Kidney epithelial cell (primary cell): ENCODE results near the gene LRRC8C. TPM values are rescaled to one million over a fixed set of nuclear protein-coding genes. Genes with fewer than 3 reads are reported as not detected.
"Not testable (repeated sequence)": the region's sequence is repeated elsewhere in the genome, so short reads cannot be mapped to it uniquely, and the experiment has no call there.

Experiments
- DNase-seq: peaks from one replicate; pipeline ENCODE4 v3.0.0-alpha.2; 2010; ENCODE audit warnings: low read depth
- H3K27me3 ChIP-seq: 2 replicates; pipeline ENCODE4 v1.6.0; 2011; ENCODE audit warnings: low read length; ENCODE audit not compliant: control insufficient read depth, insufficient read depth
- H3K36me3 ChIP-seq: 2 replicates; pipeline ENCODE4 v1.5.1; 2011; ENCODE audit warnings: low read length; ENCODE audit not compliant: control insufficient read depth, insufficient read depth
- H3K4me3 ChIP-seq: 2 replicates; pipeline ENCODE4 v1.5.1; 2011; ENCODE audit warnings: low read depth, mild to moderate bottlenecking, control low read depth, low read length
- CTCF ChIP-seq: IDR thresholded peaks from 2 replicates; pipeline ENCODE4 v1.5.1; 2011; ENCODE audit warnings: mild to moderate bottlenecking, moderate library complexity, low read length, control low read depth, inconsistent platforms; ENCODE audit not compliant: insufficient read depth, poor library complexity, severe bottlenecking
- total RNA-seq: library from RNA; depleted of rRNA; stranded (reverse); fragments of >200 nt; gene quantifications from 2 replicates; pipeline ENCODE4 v1.2.3, GENCODE V29; 2015

The LRRC8C gene
- total RNA-seq, 1 donor from 2014 or later, result 2.7 TPM

- no peak for TF ChIP-seq CTCF
- no peaks in the 10 kb centered on the region for H3K27me3 ChIP-seq
- no peaks in the 10 kb centered on the region for H3K36me3 ChIP-seq
- no peak for DNase-seq
- H3K4me3 ChIP-seq, result no peak overlapping the region
Measured at GRCh38 chr1:89702520-89703045, 69.7 kb downstream of the LRRC8C start.

- no peak overlapping the region for H3K4me3 ChIP-seq
- H3K36me3 ChIP-seq, result no peaks in the 10 kb centered on the region
- H3K27me3 ChIP-seq, result no peaks in the 10 kb centered on the region
- DNase-seq, result no peak
- TF ChIP-seq CTCF, result no peak
Measured at GRCh38 chr1:89703469-89703868, 70.5 kb downstream of the LRRC8C start.

GRCh38 chr1:89704014-89704413 is 71.1 kb downstream of the LRRC8C start:
- Histone ChIP-seq H3K4me3 (no peak overlapping the region), H3K36me3 (no peaks in the 10 kb centered on the region), H3K27me3 (no peaks in the 10 kb centered on the region)
- TF ChIP-seq CTCF, result no peak
- DNase-seq, result no peak

- H3K4me3 ChIP-seq, H3K36me3 ChIP-seq, DNase-seq, H3K27me3 ChIP-seq: not testable (repeated sequence)
Measured at GRCh38 chr1:89704885-89705284, 72.0 kb downstream of the LRRC8C start.

- TF ChIP-seq CTCF, result no peak
- H3K36me3 ChIP-seq, result no peaks in the 10 kb centered on the region
- H3K4me3 ChIP-seq, result no peak overlapping the region
- no peak for DNase-seq
- no peaks in the 10 kb centered on the region for H3K27me3 ChIP-seq
Measured at GRCh38 chr1:89705901-89706699, 73.2 kb downstream of the LRRC8C start.

- no peak for TF ChIP-seq CTCF
- Histone ChIP-seq H3K36me3 (no peaks in the 10 kb centered on the region), H3K27me3 (no peaks in the 10 kb centered on the region), H3K4me3 (no peak overlapping the region)
- DNase-seq, result no peak
Measured at GRCh38 chr1:89706700-89707012, 73.7 kb downstream of the LRRC8C start.
